Limb (tissue), 2 donors: ENCODE data around the gene DHDH.
A peak's percentile ranks its signal among the peaks of the same experiment; 100 is the strongest.
"Not testable (repeated sequence)": the region's sequence is repeated elsewhere in the genome, so short reads cannot be mapped to it uniquely, and the experiment has no call there.

Experiments used
- DNase-seq, 2 donors: peaks; one replicate each; pipeline ENCODE4 v3.0.0-alpha.2; 2016; ENCODE audit errors: extremely low spot score in 2 of 2

The DHDH gene

DNA sequence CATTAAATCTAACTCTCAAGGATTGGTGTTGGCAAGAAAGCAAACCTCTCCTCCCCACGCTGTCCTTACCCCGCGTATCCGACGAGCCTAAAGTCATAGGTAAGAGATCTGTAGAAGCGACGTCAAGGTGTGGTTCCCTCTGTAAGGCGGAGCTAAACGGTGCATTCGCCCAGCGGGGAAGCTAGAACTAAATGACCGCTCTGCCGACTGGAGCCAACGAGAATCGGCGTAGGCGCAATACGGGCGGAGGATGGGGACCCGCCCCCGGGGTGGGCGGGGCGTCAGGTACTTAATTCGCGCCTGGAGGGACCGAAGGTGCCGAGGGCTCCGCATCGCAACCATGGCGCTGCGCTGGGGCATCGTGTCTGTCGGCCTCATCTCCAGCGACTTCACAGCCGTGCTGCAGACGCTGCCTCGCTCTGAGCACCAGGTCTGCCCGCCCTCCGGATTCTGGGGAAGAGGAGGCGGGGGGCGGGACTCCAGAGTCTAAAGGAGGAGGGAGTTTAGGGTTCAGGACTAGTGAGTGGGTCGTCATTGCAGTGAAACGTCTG is at the start of gene DHDH:
Gene DHDH (plus strand): TSS at position 318 of the 551 bp plus-strand sequence. CDS start 23 bp downstream, at position 341.
- peak; percentile 59 to 86 for DNase-seq

DNA sequence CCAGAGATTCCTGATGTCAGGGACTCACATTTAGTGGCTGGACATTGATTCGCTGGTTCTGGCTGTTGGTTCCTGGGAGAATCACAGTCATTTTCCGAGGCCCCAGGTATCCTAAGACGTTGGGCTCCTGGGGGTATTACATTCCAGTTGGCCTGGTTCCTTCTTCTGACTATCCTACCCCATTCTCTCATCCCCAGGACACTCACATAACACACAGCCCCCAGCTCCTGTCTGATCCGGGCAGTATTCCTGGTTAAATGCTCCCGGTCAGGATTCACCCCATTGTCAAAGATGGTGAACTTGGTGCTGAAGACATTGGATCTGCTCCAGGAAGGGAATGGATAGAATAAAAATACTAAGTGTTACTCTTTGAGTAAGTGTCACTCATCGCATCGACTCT is 49.8 kb upstream of the DHDH start:
- DNase-seq: no peak

DNA sequence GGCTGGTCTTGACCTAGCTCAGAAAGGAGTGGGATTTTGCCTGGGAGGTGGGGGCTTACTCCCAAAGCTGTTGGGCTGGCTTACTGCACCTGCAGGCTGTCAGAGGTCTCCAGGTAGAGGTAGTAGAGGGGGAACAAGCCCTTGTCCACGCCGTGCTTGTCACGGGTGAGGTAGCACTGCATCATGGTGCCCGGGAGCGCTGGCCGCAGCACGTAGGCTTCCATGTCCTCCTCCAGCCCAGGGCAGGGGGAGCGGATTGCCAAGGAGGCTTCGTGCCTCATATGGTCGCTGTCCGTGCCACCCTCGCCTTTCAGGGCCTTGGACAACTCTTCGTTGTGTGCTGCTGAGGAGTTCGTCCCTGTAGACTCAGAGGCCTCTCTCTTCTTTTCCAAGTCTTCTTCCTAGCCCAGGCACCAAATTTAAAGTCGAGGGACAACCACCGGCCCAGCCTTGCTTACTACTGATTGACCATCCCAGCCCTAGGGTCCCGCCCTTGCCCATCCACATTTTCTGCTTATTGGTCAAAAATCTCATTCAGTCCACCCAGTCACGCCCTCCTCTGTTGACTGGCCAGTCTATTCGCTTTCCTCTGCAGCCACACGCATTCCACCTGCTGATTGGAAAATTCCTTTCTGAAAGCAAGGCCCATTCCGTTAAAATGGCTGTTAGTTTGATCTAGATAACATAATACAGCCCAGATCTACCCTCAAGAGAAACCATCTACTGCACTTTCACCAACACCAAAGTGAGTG is 45.5 kb upstream of the DHDH start:
- DNase-seq: no peak

DNA sequence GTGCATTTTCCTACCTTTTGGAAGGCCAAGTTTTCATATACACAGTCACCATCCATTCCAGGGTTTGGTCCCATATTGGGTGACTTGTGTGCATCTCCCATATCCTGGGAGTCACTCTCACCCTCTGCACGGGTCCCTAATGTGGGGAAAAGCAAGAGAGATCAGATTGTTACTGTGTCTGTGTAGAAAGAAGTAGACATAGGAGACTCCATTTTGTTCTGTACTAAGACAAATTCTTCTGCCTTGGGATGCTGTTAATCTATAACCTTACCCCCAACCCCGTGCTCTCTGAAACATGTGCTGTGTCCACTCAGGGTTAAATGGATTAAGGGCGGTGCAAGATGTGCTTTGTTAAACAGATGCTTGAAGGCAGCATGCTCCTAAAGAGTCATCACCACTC is 44.0 kb upstream of the DHDH start:
- DNase-seq: not testable (repeated sequence)

DNA sequence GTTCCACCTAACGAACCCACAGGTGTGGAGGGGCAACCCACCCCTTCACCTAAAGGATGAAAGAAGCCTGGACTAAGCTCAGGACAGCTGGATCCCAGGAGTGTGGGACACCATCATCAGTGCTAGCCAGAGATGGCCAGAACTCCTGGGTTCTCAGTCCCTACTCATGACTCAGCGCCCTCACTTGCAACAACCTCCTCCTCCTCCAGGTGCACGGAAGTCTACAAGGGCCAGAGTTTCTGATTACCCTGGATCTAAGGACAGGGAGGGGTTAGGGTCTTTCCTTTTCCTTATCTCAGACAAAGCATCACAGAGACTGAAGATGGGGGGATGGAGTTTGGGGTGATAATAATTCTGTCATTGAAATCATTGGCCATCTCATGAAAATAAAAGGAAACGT is 42.9 kb upstream of the DHDH start:
- DNase-seq: no peak

DNA sequence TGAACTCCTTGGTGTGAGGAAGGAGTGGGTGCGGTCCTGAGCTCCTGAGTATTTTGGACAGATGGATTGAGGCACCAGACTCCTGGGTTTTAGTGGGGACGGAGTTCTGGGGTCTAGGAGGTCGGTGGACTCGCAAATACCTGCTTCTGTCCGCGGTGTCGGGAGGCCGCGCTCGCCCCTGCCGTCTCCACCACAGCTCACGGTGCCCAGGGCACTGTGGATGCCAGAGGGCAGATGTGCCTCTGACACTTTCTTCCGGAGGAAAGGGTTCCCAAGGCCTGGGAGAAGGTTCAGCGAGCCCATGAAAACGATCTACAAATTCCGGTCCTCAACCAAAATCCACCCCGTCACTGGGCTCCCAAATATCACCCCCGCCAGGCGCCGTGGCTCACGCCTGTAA is 38.3 kb upstream of the DHDH start:
- no peak for DNase-seq

DNA sequence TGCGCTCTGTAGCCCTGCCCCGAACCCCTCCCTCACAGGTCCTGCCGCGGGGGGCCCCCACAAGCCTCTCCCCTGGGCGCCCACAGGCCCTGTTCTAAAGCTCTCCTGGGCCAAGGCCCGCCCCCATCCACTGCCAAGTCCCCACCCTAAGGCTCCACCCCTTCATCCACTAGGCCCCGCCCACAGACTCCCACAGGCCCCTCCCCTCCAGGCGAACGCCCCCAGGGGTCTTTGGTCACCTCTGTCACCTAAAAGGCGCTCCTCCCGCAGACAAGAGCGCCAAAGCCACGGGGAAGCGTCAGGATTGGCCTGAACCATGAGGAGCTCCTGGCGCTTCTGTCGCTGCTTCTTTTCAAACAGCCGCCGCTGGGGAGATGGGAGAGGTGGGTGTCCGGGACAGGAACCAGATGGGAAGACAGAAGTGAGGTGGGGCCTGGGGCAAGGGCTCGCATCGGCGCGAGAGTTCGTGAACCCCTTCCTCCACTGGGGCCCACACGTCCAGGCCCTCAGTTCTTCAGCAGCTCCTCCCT is 37.2 kb upstream of the DHDH start:
- DNase-seq: peak in 1 of 2 donors; percentile 76

DNA sequence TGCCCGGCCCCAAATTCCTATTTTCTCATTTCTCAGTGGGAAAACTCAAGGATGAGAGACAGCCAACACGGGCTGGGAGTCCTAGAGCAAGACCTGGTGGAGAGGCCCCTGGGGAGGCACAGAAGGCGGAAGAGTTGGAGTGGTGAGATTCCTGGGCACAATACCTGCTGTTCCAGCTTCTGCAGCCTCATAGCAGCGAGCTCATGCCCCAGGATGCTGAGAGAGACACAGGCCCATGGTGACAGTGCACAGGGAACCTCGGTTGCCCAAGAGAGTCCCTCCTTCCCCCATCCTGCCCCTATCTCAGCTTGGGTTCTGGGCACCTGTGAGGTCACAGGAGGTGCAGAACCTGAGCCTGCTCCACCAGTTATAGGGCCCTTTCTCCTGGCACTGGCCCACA is 36.3 kb upstream of the DHDH start:
- no peak for DNase-seq

DNA sequence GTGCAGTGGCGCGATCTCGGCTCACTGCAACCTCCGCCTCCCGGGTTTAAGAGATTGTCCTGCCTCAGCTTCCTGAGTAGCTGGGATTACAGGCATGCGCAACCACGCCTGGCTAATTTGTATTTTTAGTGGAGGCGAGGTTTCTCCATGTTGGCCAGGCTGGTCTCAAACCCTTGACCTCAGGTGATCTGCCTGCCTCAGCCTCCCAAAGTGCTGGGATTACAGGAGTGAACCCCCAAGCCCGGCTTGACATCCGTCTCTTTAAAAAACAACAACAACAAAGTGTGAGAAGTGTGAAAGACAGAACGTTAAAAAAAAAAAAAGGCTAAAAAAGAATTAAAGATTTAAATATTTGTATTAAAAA is 34.1 kb upstream of the DHDH start:
- not testable (repeated sequence) for DNase-seq

DNA sequence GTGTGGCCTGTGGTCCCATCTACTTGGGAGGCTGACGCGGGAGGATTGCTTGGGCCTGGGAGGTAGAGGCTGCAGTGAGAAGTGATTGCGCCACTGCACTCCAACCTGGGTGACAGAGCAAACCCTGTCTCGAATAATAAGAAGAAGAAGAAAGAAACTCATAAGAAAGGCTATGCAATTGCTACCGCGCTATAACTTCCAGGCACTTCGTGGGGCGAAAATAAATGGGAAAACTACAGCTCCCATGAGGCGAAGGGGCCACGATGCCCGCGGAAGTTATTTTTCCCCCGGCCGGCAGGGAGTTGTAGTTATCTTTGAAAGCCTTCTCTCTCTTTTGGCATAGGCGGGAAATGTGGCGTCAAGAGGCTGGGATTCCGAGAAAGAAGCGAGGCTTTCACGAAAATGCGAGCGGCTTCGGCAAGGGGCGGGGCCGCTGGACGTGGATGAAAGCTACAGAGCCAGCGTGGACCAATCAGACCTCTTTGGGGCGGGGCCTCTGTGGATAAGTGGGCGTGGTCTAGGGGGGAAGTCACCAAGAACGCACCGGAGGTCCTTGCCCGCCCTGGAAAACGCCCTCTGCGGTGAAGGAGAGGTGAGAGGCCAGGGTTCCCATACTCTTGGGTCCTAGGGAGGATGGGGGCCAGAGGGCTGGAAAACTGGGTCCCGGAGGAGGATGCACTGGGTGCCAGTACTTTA is 33.6 kb upstream of the DHDH start, which contains the start of gene NUCB1:
Gene NUCB1 (plus strand): TSS at position 532 of the 696 bp plus-strand sequence. CDS start 485 bp downstream, outside the sequence.
- DNase-seq: peak; percentile 99

DNA sequence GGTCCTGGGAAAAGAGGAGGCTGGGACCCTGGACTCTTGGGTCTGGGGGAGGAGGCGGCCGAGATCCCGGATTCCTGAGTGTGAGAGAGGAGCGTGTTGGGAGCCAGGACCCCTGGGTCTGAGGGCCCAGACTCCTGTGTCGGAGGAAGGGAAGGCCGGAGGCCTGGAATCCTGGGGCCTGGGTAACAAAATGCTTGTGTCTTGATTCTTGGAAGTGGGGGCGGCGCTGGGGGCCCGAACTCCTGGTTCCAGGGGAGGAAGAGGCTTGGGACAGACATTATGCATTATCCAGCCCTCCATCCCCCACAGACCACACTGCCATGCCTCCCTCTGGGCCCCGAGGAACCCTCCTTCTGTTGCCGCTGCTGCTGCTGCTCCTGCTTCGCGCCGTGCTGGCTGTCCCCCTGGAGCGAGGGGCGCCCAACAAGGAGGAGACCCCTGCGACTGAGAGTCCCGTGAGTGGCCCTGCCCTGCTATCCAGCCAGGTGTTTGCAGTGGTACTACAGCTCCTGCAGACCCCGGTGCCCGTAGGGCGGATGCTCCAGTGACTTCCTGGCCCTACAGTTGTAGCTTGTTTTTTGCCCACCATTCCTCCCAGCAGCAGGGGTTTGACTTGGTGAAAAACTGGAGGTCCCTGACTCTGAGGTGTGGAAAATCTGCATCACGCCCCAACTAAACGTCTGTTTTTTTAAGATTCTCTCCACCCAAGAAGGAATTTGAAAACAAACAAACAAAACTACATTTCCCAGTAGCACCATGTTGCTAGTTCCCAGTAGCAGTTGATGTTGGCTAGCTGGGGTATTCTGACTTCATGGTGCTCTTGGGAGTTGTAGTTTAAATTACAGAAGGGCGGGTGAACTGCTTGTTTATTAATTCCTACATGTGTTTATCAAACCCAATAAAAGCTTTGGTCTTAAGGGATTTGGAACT is 32.8 kb upstream of the DHDH start:
- no peak for DNase-seq

DNA sequence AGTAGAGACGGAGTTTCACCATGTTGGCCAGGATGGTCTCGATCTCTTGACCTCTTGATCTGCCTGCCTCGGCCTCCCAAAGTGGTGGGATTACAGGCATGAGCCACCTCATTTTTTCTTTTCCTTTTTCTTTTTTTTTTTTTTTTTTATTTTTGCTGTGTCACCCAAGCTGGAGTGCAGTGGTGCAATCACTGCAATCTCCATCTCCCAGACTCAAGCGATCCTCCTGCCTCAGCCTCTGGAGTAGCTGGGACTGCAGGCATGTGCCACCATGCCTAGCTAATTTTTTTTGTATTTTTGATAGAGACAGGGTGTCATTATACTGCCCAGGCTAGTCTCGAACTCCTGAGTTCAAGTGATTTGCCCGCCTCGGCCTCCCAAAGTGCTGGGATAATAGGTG is 31.2 kb upstream of the DHDH start:
- DNase-seq: not testable (repeated sequence)

DNA sequence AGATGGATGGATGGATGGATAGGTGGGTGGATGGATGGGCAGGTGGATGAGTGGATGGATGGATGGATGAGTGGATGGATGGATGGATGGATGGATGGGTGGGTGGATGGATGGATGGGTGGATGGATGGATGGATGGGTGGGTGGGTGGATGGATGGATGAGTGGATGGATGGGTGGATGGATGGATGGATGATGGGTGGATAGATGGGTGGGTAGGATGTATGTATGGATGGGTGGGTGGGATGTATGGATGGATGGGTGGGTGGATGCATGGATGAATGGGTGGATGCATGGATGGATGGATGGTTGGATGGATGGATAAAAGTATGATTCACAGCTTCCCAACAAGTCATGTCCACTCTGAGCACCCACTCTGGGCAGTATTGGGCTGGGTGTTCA is 29.7 kb upstream of the DHDH start:
- not testable (repeated sequence) for DNase-seq

DNA sequence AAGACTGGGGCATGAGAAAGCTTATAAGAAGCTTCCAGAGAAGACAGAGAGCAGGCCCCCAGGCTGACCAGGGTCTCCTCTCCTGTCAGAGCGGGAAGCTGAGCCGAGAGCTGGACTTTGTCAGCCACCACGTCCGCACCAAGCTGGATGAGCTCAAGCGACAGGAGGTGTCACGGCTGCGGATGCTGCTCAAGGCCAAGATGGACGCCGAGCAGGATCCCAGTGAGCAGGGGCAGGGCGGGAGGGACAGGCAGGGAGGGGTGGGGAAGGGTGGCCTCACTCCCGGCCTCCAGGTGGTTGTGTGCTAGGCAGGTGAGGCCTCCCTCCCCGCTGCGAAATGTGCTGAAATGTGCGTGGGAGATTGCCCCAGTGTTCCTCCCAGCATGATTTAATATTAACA is 27.8 kb upstream of the DHDH start:
- DNase-seq: no peak

DNA sequence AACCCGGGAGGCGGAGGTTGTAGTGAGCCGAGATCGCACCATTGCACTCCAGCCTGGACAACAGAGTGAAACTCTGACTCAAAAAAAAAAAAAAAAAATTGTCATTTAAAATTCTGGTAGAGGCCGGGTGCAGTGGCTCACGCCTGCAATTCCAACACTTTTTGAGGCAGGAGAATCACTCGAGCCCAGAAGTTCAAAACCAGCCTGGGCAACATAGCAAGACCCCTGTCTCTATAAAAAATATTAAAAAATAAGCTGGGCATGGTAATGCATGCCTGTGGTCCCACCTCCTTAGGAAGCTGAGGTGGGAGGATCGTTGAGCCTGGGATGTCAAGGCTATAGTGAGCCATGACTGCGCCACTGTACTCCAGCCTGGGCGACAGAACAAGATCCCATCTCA is 27.2 kb upstream of the DHDH start:
- DNase-seq: no peak

DNA sequence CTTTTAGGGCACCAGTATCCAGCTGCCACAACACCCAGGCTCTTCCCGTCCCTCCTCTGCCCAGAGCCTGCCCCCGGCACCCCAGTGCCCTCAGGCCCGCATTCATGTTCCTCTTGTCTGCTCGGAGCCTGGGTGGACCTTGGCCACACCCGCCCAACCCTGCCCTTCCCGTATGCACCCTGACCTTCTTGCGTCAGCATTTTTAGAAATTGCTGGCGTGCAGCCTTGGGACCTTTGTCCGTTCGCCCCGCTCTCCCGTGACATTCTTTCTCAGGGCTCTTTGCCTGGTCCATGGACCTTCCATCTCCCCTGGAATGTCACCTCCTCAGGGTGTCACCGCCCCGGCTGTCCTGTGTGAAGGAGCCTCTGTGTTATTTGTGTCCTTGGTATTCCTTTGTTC is 25.8 kb upstream of the DHDH start:
- DNase-seq: no peak

DNA sequence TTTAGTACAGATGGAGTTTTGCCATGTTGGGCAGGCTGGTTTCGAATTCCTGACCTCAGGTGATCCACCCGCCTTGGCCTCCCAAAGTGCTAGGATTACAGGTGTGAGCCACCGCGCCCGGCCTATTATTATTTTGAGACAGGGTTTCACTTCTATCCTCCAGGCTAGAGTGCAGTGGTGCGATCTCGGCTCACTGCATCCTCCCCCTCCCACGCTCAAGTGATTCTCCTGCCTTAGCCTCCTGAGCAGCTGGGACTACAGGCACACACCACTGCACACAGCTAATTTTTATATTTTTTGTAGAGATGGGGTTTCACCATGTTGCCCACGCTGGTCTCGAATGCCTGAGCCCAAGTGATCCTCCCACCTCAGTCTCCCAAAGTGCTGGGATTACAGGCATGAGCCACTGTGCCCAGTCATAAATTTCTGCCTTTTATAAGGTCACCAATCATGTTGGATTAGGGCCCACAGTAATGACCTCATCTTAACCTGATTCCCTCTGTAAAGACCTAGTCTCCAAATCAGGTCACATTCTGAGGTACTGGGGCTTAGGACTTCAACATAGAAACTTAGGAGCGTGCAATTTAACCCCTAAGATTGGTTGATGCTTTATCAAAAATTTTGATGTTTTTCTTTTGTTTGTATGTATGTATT is 23.9 kb upstream of the DHDH start:
- DNase-seq: not testable (repeated sequence)

DNA sequence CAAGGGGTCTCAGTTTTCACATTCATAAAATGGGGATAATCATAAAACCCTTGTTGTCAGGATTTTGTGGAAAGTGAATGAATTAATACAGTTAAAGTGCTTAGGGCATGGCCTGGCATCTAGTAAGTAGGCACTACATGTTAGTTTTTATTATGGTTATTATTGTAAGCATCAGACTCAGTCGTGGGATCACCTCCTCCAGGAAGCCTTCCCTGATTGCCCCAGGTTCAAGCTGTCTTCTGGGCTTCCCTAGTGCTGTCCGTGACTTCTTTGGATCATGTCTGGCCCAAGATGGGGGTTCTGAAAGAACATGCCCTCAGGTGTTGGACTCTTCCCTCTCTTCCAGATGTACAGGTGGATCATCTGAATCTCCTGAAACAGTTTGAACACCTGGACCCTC is 22.7 kb upstream of the DHDH start:
- DNase-seq: no peak

DNA sequence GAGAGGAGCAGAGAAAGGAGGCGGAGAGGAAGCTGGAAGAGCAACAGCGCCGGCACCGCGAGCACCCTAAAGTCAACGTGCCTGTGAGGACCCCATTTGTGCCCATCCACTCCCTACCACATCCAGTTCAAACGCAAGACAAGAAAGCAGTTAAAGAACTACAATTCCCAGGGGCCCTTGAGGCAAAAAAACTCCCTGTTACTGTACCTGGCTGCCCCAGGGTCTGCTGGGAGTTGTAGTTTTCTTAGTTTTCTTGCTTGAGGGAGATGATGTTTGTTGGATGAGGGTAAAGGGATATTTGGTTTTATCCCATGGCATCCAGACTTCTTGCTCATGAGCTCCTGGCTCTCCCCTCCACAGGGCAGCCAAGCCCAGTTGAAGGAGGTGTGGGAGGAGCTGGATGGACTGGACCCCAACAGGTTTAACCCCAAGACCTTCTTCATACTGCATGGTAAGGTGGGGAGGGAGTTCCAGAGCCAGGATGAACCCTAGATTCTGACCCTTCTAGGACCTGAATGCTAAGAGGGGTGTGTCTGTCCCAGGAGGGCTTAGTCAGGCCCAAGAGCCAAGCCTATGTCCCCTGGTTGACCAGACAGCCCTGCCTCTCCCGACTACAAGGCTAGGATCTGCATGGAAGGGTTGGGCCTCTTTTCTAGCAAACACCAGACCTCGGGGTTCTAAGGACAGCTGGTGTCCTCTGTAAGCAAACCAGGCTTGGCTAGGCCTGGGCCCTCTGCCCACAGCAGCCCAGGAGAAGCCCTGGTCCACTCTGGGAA is 20.2 kb upstream of the DHDH start:
- no peak for DNase-seq

DNA sequence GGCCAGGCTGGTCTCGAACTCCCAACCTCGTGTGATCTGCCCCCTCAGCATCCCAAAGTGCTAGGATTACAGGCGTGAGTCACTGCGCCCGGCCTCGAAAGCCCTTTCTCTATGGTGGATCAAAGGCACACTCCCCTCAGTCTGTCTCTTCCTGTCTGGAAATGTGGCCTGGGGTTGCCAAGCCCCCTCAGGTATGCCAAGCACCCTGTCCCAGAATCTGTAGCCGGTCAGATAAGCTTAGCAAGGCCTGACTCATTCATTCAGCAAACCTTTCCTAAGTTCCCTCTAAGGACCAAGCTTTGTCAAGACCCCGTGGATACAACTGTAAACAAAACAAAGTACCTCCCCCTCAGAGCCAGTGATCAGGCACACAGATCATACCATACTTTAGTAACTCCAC is 19.3 kb upstream of the DHDH start:
- no peak for DNase-seq
